Fibroblast of mammary gland (primary cell): ENCODE data around the gene OLIG2.

Experiments
- DNase-seq: peaks from one replicate; pipeline ENCODE4 v3.0.0-alpha.2; 2010; ENCODE audit warnings: low read depth
- H3K4me3 ChIP-seq: 2 replicates; pipeline ENCODE4 v1.5.1; 2011; ENCODE audit warnings: low read depth, mild to moderate bottlenecking, low read length, moderate library complexity; ENCODE audit not compliant: control insufficient read depth
- TF ChIP-seq, protein P1 (sequence below): conservative IDR thresholded peaks from 2 replicates; pipeline ENCODE4 v1.5.1; 2011; ENCODE audit warnings: low read depth, low read length, inconsistent platforms; ENCODE audit not compliant: control insufficient read depth, insufficient read depth

Gene OLIG2

DNA sequence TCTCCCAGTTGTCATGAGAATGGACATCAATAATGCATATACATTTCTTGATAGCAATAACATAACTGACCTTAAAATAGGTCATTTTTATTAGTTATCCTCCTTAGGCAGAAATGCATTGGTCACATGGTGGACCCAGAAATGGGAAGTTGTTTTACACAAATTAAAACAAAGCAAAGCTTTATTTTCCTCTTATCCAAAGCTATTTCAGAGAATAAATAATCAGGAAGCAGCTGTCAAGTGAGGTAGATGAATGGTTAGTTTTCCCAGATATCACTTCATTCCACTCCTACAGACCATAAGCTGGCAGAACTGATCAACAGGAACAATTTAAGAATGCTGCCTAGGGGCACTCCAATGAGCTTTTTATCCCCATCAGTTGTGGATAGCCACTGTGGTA lies 28.2 kb downstream of the OLIG2 start:
- DNase-seq = no peak
- no peak overlapping the region for H3K4me3 ChIP-seq
- TF ChIP-seq, protein P1, sequence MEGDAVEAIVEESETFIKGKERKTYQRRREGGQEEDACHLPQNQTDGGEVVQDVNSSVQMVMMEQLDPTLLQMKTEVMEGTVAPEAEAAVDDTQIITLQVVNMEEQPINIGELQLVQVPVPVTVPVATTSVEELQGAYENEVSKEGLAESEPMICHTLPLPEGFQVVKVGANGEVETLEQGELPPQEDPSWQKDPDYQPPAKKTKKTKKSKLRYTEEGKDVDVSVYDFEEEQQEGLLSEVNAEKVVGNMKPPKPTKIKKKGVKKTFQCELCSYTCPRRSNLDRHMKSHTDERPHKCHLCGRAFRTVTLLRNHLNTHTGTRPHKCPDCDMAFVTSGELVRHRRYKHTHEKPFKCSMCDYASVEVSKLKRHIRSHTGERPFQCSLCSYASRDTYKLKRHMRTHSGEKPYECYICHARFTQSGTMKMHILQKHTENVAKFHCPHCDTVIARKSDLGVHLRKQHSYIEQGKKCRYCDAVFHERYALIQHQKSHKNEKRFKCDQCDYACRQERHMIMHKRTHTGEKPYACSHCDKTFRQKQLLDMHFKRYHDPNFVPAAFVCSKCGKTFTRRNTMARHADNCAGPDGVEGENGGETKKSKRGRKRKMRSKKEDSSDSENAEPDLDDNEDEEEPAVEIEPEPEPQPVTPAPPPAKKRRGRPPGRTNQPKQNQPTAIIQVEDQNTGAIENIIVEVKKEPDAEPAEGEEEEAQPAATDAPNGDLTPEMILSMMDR = no peak

DNA sequence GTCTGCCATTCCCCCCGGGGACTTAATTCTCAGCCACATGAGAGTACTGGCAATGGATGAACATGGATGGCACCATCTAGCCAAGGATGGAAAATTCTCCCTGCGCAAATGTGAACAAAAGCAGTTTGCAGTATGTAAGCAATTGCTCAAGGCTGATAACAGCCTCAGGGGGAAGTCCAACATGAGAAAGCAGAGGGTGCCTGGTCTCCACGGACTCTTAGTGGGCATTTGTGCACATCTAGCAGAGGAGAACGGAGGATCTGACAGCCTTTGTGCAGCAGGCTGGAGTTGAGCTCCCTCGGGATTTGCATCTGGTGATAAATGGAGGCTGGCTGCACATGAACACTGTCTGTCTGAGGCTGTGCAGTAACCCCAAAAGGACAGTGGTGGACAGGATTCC lies 30.3 kb downstream of the OLIG2 start:
- no peak overlapping the region for H3K4me3 ChIP-seq
- TF ChIP-seq, protein P1 = no peak
- no peak for DNase-seq

DNA sequence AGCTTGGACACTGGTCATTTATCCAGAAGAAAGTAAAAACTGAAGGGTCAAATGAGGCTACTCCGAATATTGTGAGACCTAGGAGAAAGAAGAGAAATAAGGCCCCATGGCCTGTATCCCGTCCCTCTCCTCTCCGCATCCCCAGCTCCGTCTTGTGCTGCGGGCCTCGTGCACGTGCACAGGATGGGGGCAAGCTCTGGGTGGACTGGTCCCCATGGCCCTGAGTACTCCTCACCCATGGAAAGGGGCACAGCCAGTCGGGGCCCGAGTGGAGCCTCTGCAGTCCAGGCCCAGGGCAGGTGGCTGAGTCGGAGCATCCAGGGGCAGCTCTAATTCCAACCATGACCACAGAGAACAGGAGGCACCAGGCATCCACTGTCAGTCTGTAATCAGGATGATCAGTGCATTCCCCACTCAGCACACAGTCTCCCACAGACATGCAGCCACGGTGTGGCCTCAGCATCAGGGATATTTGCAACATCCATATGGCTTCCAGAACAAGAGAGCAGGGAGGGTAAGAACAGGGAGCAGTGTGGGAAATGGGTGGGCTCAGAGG lies 31.7 kb downstream of the OLIG2 start:
- no peak for DNase-seq
- H3K4me3 ChIP-seq = no peak overlapping the region
- TF ChIP-seq, protein P1 = no peak

DNA sequence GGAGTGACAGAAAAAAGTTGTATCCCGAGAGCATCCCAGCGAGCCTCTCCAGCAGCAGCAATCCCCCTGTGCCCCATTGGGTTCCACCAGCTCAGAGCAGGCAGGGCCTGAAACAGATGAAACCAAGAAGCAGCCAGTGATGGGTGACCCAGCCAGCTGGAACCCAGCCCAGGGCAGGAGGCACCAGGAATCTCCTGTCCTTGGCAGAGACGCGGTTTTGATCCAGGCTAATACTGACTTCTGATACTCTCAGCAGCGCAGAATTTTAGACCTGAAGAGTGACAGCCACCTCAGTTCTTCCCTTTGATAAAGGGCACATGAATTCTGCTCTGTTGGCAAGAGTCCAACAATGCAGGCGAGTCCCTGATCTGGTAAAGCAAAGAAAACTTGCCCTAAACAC lies 32.8 kb downstream of the OLIG2 start:
- H3K4me3 ChIP-seq = no peak overlapping the region
- no peak for DNase-seq
- TF ChIP-seq, protein P1 = no peak

DNA sequence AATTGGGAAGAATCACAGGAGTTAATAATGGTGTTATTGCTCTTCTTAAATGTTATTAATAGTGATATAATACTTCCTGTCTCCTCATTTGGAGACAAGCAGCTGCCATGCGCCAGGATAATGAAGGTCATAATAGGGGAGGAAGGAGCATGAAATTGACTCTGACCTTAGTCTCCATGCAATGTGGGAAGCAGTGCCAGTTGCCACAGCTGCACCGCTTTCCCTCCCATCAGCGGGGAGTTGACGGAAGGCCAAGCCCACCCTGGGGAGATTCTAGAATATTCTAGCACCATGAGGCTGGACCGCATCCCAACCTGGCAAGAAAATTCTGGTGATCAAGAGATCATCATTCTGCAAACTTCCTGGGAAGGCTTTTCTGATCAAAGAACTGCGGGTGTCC lies 33.2 kb downstream of the OLIG2 start:
- H3K4me3 ChIP-seq = no peak overlapping the region
- DNase-seq = no peak
- TF ChIP-seq, protein P1 = no peak

DNA sequence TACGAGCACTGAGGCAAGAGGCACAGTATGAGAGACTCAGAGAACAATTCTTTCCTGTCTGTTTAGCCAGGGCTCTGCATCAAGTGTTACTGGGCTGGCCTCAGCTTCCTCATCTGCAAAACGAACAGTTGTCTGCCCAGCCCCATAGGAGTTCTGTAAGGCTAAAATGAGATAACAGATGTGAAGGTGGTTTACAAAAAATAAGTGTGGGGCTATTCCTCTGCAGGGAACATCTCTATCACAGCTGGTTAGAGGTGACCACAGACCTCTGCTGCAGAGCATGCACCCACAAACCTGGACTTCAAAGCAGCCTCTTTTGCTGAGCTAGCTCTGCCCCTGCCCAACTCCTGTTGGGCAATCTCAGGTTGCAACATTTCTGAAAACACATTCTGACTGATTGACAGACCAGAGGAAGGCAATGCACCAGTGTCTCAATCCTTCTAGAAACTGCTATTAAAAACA lies 33.7 kb downstream of the OLIG2 start:
- TF ChIP-seq, protein P1 = no peak
- H3K4me3 ChIP-seq = no peak overlapping the region
- no peak for DNase-seq

DNA sequence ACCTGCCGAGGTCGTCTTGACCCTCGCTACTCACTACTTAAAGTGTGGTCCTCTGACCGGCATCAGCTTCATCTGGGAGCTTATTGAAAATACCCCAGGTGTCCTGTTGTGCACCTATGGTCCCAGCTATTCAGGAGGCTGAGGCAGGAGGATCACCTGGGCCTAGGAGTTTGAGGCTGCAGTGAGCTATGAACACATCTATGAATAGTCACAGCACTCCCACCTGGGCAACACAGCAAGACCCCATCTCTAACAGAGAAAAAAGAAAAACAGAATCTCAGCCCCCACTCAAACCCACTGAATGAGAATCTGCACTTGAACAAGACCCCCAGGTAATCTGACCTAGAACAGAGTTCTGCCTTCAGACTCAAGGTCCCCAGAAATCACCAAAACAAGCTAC lies 35.5 kb downstream of the OLIG2 start:
- TF ChIP-seq, protein P1 = no peak
- no peak overlapping the region for H3K4me3 ChIP-seq
- no peak for DNase-seq
